Stimulated activated CD4-positive, alpha-beta T cell treated with anti-CD3 and anti-CD28 coated beads, Interleukin-4, amount 100 ng/mL, for 24 hours (primary cell): Measurements from ENCODE around the gene KIRREL1.

Experiments
- DNase-seq: peaks from one replicate; pipeline ENCODE4 v3.0.0-alpha.2; 2020

KIRREL1 gene

DNA sequence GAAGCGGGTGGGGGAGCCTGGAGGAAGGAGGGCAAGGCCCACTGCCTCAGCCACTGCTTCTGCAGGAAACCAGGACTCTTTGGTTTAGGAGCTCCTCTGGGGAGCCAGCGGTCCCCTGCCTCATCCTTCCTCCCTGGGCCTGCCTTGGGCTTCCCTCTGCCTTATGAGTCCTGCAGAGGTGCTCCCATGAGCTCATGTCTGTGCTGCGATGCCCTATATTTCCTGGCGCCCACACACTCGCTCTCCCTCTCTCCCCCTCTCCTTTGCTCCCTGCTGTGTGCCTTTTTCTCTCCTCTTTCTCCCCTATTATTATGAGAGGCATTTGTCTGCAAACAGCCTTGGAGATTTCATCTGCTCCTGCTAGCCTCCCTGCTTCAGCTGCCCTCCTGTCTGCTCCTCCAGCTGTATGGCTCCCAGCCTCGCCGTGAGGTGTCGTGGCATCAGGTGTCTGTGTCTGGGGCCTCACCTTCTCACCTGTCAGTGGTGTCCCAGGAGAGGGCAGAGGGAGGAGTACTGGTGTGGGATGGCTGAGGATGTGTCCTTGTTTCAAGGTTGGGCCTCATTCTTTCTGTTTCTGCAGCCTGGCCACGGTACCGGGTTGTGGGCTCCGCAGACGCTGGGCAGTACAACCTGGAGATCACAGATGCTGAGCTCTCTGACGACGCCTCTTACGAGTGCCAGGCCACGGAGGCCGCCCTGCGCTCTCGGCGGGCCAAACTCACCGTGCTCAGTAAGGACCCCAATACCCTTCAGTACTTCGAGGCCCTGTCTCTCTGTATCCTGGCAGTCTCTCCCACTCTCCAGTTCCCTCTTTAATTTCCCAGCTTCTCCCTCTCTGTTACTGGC lies 84.2 kb downstream of the KIRREL1 start:
- no peak for DNase-seq

DNA sequence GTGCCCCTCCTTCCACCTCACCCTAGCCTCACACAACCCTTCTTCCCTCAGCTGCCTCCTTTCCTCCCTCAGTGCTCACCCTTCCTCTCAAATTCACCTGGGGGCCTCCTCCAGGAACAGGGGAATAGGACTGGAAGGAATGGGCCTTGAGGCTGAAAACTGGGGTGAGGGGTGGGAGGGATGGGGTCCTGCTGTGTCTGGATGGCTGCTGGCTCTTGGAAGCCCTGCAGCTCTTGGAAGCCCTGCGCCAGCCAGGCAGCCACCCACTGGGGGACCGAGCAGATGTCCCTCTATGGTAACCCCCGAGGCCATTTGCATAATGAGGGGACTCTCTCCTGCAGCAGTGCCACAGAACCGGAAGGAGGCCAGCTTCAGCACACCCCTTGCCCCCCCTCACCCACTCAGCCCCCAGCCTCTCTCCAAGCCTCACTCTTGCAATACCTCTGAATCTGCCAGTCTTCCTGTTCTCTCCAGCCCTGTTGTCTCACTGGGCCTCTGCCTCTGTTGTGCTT lies 85.2 kb downstream of the KIRREL1 start:
- no peak for DNase-seq

DNA sequence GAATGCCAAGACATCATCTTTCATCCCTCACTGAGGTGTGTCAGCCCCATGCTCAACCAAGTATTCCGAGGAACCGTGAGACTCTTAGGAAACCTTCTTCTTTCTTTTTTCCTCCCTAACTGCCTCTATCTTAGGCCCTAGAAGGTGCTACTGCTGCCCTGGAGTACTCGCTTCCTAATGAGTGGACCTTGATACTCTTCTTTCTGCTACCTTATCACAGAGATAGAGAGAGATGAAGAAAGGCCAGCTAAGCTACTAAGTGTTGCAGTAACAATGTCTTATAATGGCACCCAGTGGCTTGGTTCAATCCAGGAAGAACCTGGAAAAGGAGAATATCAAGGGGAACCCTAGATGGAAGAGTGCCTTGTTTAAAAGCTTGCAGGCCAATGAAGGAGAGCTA lies 86.6 kb downstream of the KIRREL1 start:
- DNase-seq, result no peak

GRCh38 chr1:158084336-158084735 lies 90.9 kb downstream of the KIRREL1 start:
- no peak for DNase-seq

DNA sequence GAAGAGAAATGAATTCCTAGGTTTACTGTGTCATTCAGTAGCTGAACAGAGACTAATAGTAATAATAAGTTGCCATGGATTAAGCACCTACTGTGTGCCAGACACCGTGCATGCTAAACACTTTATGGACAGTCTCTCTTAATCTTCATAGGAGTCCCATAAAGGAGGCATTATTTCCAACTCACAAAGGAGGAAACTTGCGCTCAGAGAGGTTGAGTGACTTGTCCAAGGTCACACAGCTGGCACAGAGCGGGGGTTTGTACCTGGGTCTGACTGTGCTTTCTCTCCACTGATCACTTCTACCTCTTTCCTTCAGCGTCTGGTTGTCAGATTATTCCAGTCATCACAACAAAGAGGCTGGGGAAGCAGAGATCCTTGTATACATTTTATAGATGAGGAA lies 91.3 kb downstream of the KIRREL1 start:
- no peak for DNase-seq

- DNase-seq, result peak; percentile 10
These were observed 94.0 kb downstream of the KIRREL1 start for GRCh38 chr1:158087320-158087927.

- DNase-seq, result no peak
These were observed 96.0 kb downstream of the KIRREL1 start for GRCh38 chr1:158089476-158089875.

DNA sequence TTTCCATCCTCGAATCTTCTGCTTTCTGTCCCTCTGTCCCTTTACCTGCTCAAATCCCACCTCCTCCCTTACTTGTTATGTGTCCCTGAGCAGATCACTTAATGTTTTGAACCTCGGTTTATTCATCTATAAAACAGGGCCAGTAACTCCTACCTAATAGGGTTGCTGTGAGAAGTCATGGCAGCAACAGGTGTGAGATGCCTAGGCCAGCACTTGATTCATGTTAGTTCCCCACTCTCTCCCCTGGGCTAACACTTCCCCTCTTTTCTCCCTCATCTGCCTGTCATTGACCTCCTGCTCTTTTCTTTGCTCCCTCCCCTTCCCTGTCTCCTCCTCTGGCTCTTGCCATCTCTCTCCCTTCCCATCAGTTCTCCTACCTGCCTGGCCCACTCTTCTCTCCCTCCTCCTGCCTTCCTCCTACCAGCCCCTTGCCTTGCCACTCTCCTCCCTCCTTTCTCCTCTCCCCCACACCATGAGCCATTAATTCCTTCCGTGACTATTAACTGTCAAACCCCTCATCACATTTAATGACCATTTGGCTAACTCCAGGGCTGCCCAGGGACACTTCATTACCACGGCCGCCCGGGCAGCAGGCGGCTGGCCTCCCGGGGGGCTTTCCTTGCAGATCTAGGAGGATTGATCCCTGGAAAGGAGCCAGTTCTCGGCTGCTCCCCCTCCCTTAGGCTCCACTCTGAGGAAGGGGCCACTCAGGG lies 96.6 kb downstream of the KIRREL1 start:
- no peak for DNase-seq

GRCh38 chr1:158093376-158093775 lies 99.9 kb downstream of the KIRREL1 start:
- no peak for DNase-seq

DNA sequence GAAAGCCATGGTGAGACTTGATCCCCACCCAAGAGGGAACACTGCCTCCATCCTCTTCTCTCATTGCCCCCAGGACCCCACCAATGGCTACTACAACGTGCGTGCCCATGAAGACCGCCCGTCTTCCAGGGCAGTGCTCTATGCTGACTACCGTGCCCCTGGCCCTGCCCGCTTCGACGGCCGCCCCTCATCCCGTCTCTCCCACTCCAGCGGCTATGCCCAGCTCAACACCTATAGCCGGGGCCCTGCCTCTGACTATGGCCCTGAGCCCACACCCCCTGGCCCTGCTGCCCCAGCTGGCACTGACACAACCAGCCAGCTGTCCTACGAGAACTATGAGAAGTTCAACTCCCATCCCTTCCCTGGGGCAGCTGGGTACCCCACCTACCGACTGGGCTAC lies 101.1 kb downstream of the KIRREL1 start:
- no peak for DNase-seq

GRCh38 chr1:158095737-158096335 lies 102.4 kb downstream of the KIRREL1 start:
- DNase-seq, result no peak

DNA sequence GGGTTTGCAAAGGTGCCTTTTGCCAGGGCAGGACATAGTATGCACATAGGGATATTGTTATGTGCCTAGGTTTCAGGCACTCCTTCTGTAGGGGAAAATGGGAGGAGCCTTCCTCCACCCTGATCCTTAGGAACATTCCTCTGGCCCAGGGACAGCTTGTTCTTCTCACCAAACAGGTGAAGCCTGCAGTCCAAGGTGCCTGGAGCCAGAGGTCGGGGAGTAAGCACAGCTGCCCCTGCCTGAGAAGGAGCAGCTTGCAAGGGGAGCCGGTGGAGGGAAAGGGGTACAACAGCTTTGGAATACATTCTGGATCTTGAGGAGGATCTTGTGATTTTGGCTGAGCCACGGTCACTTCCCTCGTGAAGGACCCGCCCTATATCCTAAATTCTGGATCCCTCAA lies 104.8 kb downstream of the KIRREL1 start:
- DNase-seq, result no peak

DNA sequence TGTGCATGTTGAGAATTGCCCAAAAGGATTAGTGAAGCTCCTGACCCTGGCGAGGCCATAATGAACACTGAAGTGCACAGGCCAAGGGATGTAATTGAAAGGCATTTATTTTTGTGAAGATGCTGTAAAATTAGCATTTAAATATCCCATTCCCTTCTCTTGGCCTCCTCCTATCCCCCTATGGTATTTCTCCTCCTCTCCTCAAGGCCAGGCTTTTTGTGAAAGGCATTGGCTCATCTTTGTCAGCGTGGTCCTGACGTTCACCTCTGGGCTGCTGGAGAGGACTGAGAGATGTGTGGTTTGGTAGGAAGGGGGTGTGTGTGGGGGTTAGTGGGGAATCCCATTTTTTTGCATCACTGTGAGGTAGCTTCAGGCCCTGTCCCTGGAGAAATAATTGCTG lies 105.7 kb downstream of the KIRREL1 start:
- no peak for DNase-seq

GRCh38 chr1:158100498-158100897 lies 107.1 kb downstream of the KIRREL1 start:
- DNase-seq, result no peak

- DNase-seq, result no peak
These were observed 108.0 kb downstream of the KIRREL1 start for GRCh38 chr1:158101455-158101854.

DNA sequence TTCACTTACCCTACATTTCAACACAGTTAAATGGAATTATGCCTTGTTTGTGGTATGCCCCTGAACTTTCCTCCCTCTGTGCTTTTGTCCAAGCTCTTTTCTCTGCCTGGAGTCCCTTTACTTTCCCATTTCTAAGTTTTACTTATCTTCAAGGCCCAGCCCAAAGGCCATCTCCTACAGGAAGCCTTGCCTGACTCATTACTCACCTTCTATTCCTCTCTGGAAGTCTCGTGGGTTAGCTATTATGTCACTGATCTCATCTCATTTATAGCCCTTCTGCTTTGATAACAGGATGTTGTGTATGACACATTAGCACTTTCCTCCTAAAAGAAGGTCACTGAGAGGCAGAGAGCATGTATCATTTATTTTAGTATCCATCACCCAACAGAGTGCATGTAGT lies 108.5 kb downstream of the KIRREL1 start:
- no peak for DNase-seq

GRCh38 chr1:158102881-158103674 lies 109.6 kb downstream of the KIRREL1 start:
- DNase-seq, result no peak

DNA sequence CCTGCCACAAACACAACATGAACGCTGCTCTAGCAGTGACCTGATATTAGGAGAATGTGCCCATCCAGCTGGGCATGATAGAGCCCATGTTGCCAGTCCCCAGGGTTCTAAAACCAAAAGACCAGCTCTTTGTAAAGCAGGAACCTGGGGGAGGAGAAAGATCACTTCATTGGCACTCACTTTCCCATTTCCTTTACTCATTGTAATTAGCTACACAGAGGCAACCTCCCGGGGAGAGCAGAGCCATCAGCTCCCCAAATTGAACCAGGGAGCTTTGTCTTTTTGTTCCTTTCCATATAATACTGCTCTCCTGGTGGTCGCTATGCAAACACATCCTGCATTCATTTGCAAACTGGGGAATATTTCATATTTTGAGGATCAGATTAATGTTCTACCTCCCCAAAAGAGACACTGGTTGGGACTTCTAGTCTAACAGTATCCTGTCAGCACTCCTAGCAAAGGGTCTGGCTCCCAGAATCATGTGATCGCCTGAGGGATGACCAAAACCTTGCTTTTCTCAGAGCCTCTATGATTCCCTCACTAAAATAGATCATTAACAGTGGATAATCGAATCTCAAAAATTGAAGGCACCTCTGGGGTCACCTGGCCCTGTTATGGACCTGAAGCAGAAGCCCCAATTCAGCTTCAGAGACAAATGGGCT lies 110.5 kb downstream of the KIRREL1 start:
- DNase-seq, result no peak

- no peak for DNase-seq
These were observed 111.4 kb downstream of the KIRREL1 start for GRCh38 chr1:158104891-158105290.

DNA sequence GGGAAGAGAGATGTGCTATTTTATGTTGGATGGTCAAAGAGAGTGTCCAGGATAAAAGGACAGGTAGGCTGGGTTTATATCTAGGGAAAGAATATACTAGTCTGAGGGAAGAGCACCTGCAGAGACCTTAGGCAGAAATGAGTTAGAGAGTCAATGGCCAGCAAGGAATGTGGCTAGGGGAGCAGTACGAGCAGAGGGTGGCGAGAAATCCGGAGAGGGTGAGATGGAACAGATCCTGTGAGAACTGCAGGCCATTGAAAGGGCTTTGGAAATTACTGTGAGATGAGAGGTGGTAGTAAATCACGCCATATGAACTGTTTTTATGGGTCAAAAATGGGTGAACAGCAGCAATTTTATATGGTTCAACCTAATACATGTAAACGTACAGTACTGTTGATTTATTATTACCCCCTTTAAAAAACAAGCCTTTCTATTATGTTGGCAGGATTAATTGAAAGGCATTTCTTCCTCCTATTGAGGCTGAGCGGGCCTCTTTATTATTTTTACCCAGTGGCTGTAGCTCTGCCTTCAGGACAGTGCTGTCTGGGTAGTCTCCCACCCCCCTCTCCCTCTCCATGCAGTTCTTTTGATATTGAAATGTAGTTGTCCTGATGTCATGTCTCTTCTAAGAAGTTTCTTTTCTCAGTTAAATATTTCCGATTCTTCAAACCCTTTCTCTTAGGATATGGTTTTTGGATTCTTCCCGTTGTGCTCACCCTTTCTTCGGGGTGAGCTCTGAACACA lies 112.1 kb downstream of the KIRREL1 start:
- no peak for DNase-seq

DNA sequence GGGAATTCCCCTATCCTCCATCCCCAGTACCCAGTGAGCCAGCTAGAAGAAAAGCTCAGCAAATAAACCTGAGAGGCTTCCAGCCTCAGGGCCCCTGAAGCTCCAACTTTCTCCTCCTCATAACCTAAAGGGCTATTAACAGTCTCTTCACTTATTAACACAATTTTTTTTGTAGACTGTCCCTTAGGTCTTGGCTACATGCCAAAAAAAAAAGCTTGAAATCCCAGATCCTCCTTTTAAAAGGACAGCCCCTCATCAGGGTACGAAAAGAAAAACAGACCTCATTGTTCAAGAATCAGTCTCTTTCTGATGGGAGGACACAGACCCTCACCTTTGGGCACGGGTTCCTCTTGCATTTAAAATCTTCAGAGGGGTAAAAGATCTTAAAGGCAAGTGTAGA lies 114.5 kb downstream of the KIRREL1 start:
- DNase-seq, result no peak
